ENCODE data around the gene ARHGEF17.

Gene ARHGEF17

GRCh38 chr11:73293356-73293936, 14.6 kb upstream of the ARHGEF17 start:
- H3K4me3 ChIP-seq (ENCODE audit: low read depth, low read length): no peak overlapping the region
- TF ChIP-seq, protein P1, sequence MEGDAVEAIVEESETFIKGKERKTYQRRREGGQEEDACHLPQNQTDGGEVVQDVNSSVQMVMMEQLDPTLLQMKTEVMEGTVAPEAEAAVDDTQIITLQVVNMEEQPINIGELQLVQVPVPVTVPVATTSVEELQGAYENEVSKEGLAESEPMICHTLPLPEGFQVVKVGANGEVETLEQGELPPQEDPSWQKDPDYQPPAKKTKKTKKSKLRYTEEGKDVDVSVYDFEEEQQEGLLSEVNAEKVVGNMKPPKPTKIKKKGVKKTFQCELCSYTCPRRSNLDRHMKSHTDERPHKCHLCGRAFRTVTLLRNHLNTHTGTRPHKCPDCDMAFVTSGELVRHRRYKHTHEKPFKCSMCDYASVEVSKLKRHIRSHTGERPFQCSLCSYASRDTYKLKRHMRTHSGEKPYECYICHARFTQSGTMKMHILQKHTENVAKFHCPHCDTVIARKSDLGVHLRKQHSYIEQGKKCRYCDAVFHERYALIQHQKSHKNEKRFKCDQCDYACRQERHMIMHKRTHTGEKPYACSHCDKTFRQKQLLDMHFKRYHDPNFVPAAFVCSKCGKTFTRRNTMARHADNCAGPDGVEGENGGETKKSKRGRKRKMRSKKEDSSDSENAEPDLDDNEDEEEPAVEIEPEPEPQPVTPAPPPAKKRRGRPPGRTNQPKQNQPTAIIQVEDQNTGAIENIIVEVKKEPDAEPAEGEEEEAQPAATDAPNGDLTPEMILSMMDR (conservative IDR thresholded peaks at IDR 0.05; ENCODE audit: low read depth, low read length): no peak
- no peak for DNase-seq (ENCODE audit: low read depth)

DNA sequence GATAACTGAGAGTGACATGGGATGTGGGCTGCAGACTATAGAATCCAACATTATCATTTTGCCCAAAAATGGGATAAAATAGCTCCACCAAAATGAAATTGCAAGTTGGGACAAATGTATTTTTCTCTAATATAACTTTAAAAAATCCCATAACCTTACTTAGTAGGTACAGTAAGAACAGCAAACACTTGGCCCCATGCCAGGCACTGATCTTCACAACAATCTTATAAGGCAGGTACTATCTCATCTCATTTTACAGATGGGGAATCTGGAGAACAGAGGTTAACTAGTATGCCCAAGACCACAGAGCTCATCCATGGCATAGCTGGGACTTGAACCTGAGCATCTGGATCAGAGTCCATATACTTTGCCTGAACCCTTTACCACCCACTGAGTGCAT, 13.5 kb upstream of the ARHGEF17 start:
- no peak overlapping the region for H3K4me3 ChIP-seq (ENCODE audit: low read depth, low read length)
- no peak for DNase-seq (ENCODE audit: low read depth)
- TF ChIP-seq, protein P1 (conservative IDR thresholded peaks at IDR 0.05; ENCODE audit: low read depth, low read length): no peak

- TF ChIP-seq, protein P1 (conservative IDR thresholded peaks at IDR 0.05; ENCODE audit: low read depth, low read length): peak; percentile 98
- DNase-seq (ENCODE audit: low read depth): peak; percentile 82
- H3K4me3 ChIP-seq (ENCODE audit: low read depth, low read length): no peak overlapping the region
Measured at GRCh38 chr11:73295241-73295995, 12.7 kb upstream of the ARHGEF17 start.

DNA sequence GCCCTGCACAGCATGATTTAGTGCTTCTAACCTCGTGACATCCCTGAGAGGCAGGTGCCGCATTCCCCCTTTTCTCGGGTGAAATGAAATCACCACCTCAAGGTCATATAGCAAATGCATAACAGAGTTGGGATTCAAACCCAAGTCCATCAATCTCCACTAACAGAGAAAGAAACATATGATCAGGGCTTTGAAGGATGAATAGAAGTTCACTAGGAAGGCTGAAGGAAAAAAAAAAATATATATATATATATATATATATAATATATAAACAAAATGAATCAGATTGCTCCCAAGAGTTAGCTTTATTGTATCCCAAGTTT, 12.1 kb upstream of the ARHGEF17 start:
- DNase-seq (ENCODE audit: low read depth): no peak
- TF ChIP-seq, protein P1 (conservative IDR thresholded peaks at IDR 0.05; ENCODE audit: low read depth, low read length): no peak
- H3K4me3 ChIP-seq (ENCODE audit: low read depth, low read length): no peak overlapping the region

DNA sequence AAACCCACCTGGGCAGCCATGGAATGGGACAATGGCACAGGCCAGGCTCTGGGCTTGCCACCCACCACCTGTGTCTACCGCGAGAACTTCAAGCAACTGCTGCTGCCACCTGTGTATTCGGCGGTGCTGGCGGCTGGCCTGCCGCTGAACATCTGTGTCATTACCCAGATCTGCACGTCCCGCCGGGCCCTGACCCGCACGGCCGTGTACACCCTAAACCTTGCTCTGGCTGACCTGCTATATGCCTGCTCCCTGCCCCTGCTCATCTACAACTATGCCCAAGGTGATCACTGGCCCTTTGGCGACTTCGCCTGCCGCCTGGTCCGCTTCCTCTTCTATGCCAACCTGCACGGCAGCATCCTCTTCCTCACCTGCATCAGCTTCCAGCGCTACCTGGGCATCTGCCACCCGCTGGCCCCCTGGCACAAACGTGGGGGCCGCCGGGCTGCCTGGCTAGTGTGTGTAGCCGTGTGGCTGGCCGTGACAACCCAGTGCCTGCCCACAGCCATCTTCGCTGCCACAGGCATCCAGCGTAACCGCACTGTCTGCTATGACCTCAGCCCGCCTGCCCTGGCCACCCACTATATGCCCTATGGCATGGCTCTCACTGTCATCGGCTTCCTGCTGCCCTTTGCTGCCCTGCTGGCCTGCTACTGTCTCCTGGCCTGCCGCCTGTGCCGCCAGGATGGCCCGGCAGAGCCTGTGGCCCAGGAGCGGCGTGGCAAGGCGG, 11.4 kb upstream of the ARHGEF17 start:
- no peak for DNase-seq (ENCODE audit: low read depth)
- TF ChIP-seq, protein P1 (conservative IDR thresholded peaks at IDR 0.05; ENCODE audit: low read depth, low read length): no peak
- H3K4me3 ChIP-seq (ENCODE audit: low read depth, low read length): no peak overlapping the region

- TF ChIP-seq, protein P1 (conservative IDR thresholded peaks at IDR 0.05; ENCODE audit: low read depth, low read length): no peak
- DNase-seq (ENCODE audit: low read depth): no peak
Measured at GRCh38 chr11:73297231-73297590, 10.9 kb upstream of the ARHGEF17 start.

More at GRCh38 chr11:73297231-73297590, 10.9 kb upstream of the ARHGEF17 start:
- no peak overlapping the region for H3K4me3 ChIP-seq (ENCODE audit: low read depth, low read length)

Measured in choroid plexus epithelial cell (primary cell).